Fibroblast of villous mesenchyme (primary cell): ENCODE measurements around the gene PSME1. TPM values are rescaled to one million over a fixed set of nuclear protein-coding genes. Genes with fewer than 3 reads are reported as not detected.

Experiments
- DNase-seq: peaks from one replicate; pipeline ENCODE4 v3.0.0-alpha.2; 2010; ENCODE audit warnings: low read depth
- H3K4me3 ChIP-seq: 2 replicates; pipeline ENCODE4 v1.5.1; 2011; ENCODE audit warnings: low read depth, mild to moderate bottlenecking, low read length
- CTCF ChIP-seq: IDR thresholded peaks from 2 replicates; pipeline ENCODE4 v1.5.1; 2012; ENCODE audit warnings: low read depth, mild to moderate bottlenecking, low read length; ENCODE audit not compliant: insufficient read depth
- total RNA-seq: library from RNA; depleted of rRNA; stranded (reverse); fragments of >200 nt; gene quantifications from 2 replicates; pipeline ENCODE4 v1.2.3, GENCODE V29; 2012

The PSME1 gene
- total RNA-seq, 1 donor: 147 TPM

GRCh38 chr14:24130717-24131548, 5.1 kb upstream of the PSME1 start:
- no peak for DNase-seq
- no peak for TF ChIP-seq CTCF
- no peak overlapping the region for H3K4me3 ChIP-seq

DNA sequence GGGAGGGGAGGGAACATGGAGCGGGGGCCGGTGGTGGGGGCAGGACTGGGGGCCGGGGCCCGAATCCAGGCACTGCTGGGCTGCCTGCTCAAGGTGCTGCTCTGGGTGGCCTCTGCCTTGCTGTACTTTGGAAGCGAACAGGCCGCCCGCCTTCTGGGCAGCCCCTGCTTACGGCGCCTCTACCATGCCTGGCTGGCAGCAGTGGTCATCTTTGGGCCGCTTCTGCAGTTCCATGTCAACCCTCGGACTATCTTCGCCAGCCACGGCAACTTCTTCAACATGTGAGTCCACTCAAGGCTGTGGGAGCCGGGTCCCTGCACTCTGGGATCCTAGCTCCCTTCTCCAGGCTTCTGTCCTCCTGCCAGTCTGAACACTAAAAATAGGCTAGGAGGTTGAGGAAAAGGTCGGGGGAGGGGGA, 4.4 kb upstream of the PSME1 start:
- TF ChIP-seq CTCF: no peak
- H3K4me3 ChIP-seq: no peak overlapping the region
- no peak for DNase-seq

DNA sequence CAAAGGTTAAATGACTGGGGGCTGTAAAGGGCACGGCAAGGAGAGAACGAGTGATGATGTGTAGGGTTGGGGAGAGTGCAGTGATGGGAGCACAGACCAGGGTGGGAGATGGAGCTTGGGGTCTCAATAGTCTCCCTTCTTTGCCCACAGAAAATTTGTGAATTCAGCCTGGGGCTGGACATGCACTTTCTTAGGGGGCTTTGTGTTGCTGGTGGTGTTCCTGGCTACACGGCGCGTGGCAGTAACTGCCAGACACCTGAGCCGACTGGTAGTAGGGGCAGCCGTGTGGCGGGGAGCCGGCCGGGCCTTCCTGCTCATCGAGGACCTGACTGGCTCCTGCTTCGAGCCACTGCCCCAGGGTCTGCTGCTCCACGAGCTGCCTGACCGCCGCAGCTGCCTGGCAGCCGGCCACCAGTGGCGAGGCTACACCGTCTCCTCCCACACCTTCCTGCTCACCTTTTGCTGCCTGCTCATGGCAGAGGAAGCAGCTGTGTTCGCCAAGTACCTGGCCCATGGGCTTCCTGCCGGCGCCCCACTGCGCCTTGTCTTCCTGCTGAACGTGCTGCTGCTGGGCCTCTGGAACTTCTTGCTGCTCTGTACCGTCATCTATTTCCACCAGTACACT, 3.8 kb upstream of the PSME1 start:
- no peak for TF ChIP-seq CTCF
- H3K4me3 ChIP-seq: no peak overlapping the region
- DNase-seq: no peak

GRCh38 chr14:24132976-24133375, 3.0 kb upstream of the PSME1 start:
- no peak for DNase-seq
- TF ChIP-seq CTCF: no peak
- no peak overlapping the region for H3K4me3 ChIP-seq

DNA sequence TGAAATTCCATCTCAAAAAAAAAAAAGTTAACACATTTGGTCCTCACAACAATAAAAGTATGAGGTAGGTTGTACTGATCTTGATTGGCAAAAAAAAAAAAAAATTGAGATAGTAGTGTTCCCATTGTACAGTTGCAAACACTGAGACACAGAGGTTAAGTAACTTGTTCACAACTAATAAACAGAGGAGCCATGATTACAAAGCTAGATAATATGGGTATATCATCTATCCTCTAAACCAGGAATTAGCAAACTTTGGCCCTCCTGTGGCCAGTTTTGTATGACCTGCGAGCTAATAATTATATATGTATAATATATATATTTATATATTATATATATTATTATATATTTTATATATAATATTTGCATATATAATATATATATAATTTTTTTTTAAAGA, 2.3 kb upstream of the PSME1 start:
- no peak overlapping the region for H3K4me3 ChIP-seq
- TF ChIP-seq CTCF: no peak
- DNase-seq: no peak

DNA sequence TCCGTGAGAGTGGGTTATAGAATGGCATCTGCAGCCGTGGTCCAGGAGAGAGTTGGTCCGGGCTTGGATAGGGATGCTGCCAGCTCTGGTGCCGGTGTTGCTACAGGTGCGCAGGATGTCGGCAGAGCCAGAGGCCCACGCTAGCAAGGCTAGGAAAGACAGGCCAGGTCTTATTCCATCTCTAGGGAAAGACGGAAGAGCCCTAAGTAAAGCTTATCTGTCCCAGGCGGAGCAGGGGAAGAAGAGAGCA, 485 bp upstream of the PSME1 start:
- no peak for TF ChIP-seq CTCF
- no peak for DNase-seq
- H3K4me3 ChIP-seq: peak overlapping the region; percentile 68
